ENCODE results near the gene NNMT.

The NNMT gene

GRCh38 chr11:114304969-114305368, 8.8 kb downstream of the NNMT start:
- peak; percentile 32 for DNase-seq (ENCODE audit: low read depth)
- TF ChIP-seq, protein P1, sequence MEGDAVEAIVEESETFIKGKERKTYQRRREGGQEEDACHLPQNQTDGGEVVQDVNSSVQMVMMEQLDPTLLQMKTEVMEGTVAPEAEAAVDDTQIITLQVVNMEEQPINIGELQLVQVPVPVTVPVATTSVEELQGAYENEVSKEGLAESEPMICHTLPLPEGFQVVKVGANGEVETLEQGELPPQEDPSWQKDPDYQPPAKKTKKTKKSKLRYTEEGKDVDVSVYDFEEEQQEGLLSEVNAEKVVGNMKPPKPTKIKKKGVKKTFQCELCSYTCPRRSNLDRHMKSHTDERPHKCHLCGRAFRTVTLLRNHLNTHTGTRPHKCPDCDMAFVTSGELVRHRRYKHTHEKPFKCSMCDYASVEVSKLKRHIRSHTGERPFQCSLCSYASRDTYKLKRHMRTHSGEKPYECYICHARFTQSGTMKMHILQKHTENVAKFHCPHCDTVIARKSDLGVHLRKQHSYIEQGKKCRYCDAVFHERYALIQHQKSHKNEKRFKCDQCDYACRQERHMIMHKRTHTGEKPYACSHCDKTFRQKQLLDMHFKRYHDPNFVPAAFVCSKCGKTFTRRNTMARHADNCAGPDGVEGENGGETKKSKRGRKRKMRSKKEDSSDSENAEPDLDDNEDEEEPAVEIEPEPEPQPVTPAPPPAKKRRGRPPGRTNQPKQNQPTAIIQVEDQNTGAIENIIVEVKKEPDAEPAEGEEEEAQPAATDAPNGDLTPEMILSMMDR (IDR thresholded peaks at IDR 0.05; ENCODE audit: low read length, missing control alignments) = no peak
- H3K4me3 ChIP-seq (replicated peaks; ENCODE audit: low read depth, low read length) = peak overlapping the region; percentile 35

- DNase-seq (ENCODE audit: low read depth) = peak; percentile 96
- TF ChIP-seq, protein P1 (IDR thresholded peaks at IDR 0.05; ENCODE audit: low read length, missing control alignments) = no peak
- H3K4me3 ChIP-seq (replicated peaks; ENCODE audit: low read depth, low read length) = peak overlapping the region; percentile 48
These were observed 11.5 kb downstream of the NNMT start for GRCh38 chr11:114307524-114308203.

GRCh38 chr11:114308689-114309089, 12.5 kb downstream of the NNMT start:
- peak; percentile 75 for DNase-seq (ENCODE audit: low read depth)
- TF ChIP-seq, protein P1 (IDR thresholded peaks at IDR 0.05; ENCODE audit: low read length, missing control alignments) = no peak
- peak overlapping the region; percentile 48 for H3K4me3 ChIP-seq (replicated peaks; ENCODE audit: low read depth, low read length)

- peak overlapping the region; percentile 22 for H3K4me3 ChIP-seq (replicated peaks; ENCODE audit: low read depth, low read length)
- peak; percentile 42 for DNase-seq (ENCODE audit: low read depth)
- TF ChIP-seq, protein P1 (IDR thresholded peaks at IDR 0.05; ENCODE audit: low read length, missing control alignments) = no peak
These were observed 13.3 kb downstream of the NNMT start for GRCh38 chr11:114309517-114309916.

DNA sequence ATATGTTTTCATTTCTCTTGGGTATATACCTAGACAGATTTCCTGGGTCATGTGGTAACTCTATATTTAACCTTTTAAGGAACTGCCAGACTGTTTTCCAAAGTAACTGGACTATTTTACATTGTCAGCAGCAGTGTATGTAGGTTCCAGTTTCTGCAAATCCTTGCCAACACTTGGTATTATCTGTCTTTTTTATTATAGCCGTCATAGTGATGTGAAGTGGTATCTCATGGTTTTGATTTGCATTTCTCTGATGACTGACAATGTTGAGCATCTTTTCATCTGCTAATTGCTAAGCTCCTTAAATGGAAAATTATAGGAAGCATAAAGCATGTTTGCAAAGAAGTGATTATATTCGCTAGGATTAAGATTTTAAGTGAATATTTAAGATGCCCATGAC, 13.9 kb downstream of the NNMT start:
- H3K4me3 ChIP-seq (replicated peaks; ENCODE audit: low read depth, low read length) = no peak overlapping the region
- TF ChIP-seq, protein P1 (IDR thresholded peaks at IDR 0.05; ENCODE audit: low read length, missing control alignments) = no peak

GRCh38 chr11:114311946-114312345, 15.7 kb downstream of the NNMT start:
- H3K4me3 ChIP-seq (replicated peaks; ENCODE audit: low read depth, low read length) = no peak overlapping the region
- peak; percentile 25 for DNase-seq (ENCODE audit: low read depth)
- TF ChIP-seq, protein P1 (IDR thresholded peaks at IDR 0.05; ENCODE audit: low read length, missing control alignments) = no peak

More for the DNA sequence above, 13.9 kb downstream of the NNMT start:
- DNase-seq (ENCODE audit: low read depth) = peak; percentile 23

DNA sequence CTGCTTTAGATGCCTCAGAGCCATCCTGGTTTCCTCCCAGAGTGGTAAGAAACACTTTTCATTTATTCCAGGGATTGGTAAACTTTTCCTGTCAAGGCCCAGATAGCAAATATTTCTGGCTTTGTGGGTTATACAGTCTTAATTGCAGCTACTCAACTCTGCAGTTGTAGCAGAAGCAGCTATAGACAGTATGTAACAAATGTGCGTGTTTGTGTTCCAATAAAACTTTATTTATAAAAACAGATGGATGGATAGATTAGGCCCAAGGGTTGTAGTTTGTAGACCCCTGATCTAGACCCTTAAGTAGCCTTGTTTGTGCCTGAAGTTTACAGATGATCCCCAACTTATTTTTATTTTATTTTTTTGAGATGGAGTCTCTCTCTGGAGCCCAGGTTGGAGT, 17.9 kb downstream of the NNMT start:
- TF ChIP-seq, protein P1 (IDR thresholded peaks at IDR 0.05; ENCODE audit: low read length, missing control alignments) = no peak
- peak; percentile 33 for DNase-seq (ENCODE audit: low read depth)
- H3K4me3 ChIP-seq (replicated peaks; ENCODE audit: low read depth, low read length) = no peak overlapping the region
